HG02938 (cell line): ENCODE data around the gene GATA6.
A peak's percentile ranks its signal among the peaks of the same experiment; 100 is the strongest.

Experiments
- ATAC-seq: cut with Tn5 transposase; IDR thresholded peaks from one replicate; pipeline ENCODE4 v1.9.1; 2021; ENCODE audit warnings: mild to moderate bottlenecking, moderate library complexity; ENCODE audit not compliant: unreplicated experiment

Gene GATA6

DNA sequence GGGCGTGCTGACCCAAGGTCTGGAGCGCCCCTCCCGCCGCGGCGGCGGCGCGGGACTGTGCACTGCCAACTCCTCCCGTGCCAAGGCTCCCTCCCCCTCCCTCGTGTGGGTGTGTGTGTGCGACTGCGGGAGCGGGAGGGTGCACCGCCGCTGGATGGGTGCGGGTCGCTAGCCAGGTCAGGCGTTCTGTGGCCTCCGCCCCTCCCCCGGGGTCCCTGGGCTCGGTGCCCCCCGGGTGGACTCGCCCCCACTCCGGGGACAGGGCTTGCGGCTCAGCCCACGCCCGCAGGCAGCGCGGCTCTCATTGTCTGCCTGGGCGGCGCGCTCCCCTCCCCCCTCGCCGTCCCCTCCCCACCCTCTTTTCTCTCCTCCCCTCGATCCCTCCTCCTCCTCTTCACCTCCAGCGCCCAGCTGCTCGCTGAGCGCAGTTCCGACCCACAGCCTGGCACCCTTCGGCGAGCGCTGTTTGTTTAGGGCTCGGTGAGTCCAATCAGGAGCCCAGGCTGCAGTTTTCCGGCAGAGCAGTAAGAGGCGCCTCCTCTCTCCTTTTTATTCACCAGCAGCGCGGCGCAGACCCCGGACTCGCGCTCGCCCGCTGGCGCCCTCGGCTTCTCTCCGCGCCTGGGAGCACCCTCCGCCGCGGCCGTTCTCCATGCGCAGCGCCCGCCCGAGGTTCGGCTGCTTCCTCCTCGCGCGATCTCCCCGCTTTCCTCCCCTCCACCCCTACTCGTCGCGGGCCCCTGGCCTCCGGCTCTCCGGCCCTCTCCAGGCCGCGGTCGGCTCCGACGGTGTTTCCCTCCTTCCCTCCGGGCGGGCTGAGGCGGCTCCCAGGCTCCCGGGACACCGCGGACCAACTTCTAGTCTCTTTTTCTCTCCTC is at the start of gene GATA6:
TSS of gene GATA6 (plus strand) at position 579 of the 878 bp plus-strand sequence. CDS start 1,556 bp downstream, outside the sequence.
- peak; percentile 33 for ATAC-seq

DNA sequence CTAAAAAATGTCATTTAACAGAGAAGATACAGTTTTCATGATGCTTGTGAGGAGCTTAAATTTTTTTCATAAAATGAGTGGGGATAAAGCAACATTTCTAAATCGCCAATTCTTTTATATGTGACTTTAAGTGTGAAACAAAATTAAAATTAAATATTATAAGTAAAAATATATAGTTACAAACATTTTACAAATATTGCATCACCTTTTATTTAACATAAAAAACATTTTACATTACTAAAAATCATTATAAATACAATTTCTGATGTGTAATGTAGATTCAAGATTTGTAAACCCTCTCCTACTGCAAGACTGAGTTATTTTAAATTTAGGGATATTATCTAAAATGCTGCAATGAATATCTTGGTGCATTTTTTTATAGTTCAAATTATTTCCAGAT is 44.4 kb upstream of the GATA6 start:
- no peak for ATAC-seq

DNA sequence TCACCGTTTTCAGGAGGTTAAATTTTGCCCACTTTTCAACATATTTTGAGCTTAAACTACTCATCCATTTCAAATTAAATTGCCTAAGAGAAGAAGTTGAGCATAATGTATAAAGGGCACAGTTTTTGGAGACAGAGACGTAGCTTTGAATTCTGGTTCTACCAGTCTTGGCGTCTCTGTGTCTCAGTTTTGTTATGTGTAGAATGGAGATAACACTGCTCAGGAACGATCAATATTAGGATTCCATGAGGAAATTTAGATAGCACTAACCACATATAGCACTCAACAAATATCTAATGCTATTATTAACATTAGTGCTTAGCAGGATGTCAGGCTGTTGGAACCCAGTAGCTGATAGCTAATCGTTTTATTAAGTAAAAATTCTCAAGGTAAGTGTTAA is 40.4 kb upstream of the GATA6 start:
- no peak for ATAC-seq

DNA sequence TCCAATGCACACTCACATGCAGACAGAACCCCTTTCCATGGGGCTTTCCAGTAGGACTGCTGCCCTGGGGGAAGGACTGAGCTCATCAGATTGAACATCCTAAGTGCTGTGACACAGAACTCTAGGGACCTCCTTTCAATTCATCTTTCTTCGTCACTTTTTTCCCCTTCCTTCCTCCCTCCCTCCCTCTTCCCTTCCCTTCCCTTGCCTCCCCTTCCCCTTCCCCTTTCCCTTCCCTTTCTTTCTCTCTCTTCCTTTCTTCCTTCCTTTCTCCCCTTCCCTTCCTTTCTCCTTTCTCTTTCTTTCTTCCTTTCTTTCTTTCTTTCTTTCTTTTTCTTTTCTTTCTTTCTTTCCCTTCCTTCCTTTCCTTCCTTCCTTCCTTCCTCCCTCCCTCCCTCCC is 39.6 kb upstream of the GATA6 start:
- ATAC-seq, result no peak

DNA sequence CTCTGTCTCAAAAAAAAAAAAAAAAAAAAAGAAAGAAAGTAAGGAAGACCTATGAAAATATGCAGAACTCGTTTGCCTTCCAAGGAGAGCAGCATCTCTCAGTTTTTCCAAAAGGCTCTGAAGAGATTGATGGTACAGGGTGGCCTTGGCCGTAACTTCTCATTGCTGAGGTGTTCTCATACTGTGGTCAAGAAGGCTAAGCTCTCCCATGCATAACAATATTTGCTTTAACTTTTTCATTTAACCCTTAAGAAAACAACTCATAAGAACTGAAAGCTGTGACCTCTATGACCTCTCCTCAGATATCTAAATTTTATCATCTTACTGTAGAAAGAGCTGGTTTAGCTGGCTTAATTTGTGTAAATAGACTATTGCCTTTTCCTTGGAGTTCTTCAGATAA is 37.1 kb upstream of the GATA6 start:
- ATAC-seq, result peak; percentile 51

DNA sequence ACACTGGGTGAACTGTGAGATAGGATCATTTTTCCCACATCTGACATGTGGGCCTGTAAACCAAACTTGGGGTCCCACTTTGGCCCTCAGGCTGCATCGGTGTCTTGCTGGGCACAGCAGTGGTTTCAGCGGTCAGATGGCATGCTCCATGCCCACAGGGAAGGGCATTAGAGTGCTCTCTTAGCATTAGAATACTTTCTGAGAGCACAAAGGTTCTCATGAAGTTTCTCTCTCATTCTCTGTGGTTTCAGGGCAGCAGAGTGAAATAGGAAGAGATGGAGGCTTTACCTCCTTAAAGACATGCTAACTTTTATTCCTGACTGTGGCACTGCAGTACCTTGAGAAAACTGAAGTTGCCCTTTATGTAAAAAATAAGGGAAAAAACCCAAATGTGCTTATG is 36.6 kb upstream of the GATA6 start:
- no peak for ATAC-seq

DNA sequence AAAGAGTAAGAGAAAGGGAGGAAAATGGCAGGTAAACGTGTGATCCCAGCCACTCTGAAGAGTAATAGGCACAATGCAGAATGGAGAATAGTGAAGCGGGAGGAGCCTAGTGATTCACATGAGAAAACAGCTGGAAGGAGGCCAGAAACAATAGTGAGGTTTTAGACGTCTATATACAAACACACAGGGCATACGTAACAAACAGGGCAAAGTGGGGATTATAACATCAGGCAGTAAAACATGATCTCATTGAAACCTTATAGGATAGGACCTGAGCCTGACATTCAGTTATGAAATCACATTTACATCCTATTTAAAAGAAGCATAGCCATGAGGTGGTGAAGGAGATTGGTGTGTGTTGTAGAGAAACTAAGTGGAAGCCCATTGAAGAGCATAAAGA is 33.0 kb upstream of the GATA6 start:
- ATAC-seq, result no peak

DNA sequence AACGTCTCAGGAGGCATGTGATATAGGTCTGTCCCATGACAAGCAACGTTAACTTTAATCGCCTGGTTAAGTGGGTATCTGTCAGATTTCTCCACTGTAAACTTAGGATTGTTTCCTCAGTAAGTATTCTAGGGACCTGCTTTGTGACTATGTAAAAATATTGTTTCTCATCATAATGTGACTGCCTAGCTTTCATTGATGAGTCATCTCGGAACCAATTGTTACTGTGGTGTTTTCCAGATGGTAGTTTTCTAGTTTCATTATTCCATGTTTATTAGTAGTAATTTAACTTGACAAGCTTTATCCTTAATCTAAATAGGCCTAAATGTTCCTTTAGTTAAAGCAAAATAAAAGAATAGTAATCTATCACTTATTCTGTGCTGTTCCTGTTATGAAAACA is 28.2 kb upstream of the GATA6 start:
- no peak for ATAC-seq

DNA sequence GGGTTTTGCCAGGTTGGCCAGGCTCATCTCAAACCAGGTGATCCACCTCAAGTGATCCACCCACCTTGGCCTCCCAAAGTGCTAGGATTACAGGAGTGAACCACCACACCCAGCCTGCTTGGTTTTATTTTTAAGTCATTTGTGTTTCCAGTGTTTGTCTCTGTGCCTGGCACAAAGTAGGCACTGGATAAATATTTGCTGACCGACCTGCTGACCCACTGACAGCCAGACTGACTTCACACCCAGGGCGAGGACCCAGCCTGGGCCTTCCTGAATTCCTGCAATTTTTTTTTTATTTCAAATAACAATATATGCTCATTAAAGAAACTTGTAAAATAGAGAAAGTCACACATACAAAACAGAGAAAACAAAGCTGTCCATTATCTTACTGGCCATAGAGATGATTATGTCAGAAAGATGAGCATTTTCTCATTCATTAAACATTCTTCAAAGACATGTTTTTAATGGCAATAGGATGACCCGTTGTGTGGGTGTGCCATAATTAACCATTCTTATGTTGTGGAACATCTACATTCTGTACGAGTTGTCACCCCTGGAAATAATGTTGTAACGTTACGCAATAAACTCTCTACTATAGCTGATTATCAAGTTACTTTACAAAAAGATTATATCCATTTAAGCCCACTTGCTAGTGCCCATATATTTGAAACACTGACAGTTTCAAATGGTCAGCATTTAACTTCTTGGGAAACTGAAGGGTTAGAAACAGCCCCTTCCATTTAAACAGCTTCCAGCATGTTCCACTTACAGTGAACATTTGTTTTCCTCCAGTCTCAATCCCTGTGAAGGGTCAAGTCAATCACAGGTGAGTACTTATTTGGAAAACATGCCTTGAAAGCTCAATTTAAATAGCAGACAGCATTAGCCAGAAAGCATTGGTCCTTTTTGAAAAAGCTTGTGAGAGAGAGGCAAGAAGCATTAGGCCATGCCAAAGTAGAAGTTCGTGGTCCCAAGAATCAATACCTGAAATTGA is 25.7 kb upstream of the GATA6 start:
- ATAC-seq, result no peak

DNA sequence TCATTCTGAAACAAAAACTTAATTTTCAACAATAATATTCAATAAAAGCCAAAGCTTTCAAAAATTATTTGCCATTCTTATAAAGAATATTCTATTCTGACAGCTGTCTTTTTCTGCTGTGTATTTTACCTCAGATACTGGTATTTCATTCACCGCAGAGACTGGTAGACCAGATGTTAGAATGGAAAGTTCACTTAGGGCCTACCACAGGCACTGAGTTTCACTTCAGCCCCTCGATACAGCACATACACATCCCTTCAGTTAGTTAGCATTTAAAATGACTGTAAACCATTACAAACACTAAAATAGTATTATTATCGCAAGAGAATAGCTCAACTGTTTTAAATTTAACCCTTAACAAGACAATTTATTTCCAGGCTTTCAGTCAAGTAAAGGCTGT is 24.2 kb upstream of the GATA6 start:
- no peak for ATAC-seq

DNA sequence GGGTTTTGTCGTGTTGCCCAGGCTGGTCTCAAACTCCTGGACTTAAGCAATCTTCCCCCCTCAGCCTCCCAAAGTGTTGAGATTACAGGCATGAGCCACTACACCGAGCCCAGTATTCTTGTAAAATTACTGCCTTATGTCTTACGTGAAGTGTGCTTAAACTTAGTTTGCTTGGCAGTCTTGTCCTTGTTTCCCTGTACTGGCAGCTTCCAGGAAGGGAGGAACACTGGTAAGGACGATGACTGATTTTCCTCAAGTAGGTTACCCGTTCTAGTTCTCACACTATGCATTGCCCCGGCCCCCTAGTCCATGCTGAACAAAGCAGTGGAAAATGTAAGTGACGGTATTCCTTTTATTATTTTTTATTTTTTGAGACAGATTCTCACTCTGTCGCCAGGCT is 19.7 kb upstream of the GATA6 start:
- ATAC-seq, result no peak

DNA sequence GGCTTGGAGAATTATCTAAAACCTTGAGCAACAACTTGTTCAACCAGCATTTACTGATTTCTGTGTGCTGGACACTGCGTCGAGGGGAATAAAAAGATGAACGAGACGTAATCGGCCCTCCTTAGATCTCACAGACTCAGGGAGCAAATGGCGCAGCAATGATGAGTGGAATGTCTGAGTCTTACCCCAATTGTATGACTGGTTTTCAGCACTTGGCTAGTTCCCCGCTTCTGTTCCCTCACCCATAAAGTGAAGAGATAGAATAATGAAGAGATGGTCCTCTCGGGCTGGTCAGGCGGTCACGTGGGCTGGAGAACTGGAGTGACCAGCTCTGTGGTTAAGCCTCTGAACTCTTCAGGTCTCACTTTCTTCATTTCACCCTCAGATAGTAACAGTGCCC is 17.3 kb upstream of the GATA6 start:
- no peak for ATAC-seq

DNA sequence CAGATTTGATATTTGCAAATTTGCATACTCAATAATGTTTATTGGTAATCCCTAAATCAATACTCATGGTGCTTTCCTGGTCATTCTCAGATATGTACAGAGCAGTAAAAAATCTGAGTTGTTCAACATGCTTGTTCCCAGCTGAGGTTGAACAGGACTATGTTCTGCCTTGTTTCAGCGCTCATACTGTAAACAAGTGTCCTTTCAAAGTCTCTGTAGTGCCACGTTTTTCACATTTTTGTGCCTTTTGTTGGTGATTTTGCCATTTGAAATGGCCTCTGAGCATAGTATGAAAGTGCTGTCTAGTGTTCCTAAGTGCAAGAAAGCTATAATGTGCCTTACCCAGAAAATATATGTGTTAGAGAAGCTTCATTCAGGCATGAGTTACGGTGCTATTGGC is 16.0 kb upstream of the GATA6 start:
- ATAC-seq, result no peak

DNA sequence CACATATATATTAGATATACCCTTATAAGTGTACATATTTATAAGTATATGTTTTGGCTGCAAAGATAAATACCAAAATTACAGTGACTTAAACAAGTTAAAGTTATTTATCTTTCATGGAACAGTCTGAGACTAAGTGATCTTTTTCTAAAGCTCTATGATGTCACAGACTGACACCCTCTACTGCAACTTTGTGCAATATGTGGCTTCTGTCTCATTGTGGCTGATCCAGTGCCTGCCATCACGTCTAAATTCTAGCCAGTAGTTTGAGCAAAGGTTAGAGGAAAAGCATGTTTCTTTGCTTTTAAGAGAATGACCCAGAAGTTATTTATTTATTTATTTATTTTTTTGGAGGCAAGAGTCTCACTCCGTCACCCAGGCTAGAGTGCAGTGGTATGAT is 13.8 kb upstream of the GATA6 start:
- ATAC-seq, result no peak

DNA sequence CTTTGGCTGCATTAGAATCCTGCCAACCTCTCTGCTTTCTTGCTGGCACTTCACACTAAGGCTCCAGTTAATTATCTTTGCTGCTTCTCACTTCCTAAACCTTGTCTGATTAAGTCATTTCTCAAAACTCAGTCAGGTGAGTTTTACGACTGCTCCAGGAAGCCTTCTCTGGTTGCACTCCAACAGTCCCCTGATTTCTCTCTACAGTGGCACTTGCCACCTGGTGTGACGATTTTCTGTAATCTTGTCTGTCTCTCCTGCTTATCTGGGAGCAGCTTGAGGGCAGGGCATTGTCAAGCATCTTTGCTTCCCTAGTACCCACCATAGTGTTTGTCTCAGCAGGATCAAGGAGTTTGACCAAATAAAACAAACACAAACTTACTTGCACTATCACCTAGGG is 10.4 kb upstream of the GATA6 start:
- ATAC-seq, result no peak

DNA sequence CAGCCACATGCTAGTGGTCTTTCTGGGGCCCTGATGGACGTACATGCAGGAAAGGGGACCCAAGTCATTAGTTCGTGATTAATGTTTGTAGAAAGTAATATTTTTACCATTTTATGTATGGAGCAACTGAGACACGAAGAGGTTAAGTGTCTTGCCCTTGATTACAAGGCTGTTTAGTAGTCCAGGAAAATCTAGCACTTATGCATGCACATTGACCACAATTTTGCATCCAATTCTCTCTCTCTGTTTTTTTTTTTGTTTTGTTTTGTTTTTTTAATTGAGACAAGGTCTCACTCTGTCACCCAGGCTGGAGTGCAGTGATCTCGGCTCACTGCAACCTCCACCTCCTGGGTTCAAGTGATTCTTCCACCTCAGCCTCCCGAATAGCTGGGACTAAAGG is 8.3 kb upstream of the GATA6 start:
- no peak for ATAC-seq

DNA sequence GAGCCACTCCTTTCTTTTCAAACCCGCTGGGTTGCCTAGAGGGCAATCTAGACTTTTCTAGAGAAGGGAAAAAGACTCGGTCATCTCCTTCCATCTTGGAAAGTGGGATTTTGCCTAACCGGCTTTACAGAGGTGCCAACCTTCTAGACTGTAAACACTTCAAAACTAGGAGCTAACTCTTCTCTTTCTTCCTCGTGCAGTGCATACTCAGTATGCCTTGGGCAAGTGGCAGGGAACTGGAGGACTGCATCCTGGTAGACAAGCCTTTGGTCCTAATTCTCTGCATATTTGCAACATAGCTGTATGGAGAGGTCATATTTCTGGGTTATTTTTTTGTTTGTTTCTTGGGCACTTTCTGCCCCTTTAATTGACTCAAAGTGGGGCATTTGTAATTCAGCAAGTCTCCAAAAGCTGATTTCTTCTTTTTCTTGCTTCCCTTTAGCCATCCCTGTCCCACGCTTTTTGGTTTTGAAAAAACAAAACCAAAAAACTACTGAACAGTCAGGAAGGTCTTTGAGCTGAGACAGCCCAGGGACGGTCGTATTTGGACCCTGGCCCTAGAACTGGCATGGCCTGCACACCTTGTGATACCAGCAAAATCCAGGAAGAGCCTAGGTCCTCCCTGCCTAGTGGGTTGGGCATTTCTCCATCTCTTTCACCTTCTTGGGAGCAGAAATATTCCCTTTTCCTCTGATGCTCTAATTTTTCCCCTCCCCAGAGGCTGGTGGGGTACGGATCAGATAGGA is 5.8 kb upstream of the GATA6 start:
- no peak for ATAC-seq

DNA sequence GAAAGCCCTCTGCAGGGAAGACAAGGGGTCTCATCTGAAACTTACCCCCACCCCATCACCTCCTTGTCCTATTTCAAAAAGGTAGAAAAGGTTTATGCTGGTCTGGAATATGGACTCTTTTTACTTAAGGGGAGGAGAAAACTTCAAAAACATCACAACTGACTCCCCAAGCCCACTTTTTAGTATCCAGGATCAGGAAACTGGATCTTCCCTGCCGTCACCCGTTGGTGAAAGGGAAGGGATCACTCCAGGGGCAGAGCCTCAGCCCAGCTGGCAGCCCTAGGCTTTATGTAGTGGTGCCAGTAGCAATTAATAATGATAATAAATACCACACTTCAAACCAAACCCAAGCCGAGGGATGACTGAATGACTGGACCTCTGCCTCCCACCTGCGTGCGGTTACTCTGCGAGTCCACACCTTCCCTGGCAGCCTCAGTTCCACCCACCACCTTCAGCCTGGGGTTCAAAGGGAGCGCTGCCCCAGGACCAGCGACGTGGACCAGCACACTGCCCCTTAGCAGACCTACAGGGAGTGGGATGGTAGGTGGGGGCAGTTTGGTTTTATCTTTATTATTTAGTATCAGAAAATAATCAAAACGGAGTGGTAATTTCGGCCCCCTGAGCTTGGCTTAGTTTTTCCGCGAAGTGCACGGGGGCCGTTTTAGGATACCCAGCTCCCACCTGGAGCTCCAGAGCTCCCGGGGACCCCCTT is 4.9 kb upstream of the GATA6 start:
- no peak for ATAC-seq

DNA sequence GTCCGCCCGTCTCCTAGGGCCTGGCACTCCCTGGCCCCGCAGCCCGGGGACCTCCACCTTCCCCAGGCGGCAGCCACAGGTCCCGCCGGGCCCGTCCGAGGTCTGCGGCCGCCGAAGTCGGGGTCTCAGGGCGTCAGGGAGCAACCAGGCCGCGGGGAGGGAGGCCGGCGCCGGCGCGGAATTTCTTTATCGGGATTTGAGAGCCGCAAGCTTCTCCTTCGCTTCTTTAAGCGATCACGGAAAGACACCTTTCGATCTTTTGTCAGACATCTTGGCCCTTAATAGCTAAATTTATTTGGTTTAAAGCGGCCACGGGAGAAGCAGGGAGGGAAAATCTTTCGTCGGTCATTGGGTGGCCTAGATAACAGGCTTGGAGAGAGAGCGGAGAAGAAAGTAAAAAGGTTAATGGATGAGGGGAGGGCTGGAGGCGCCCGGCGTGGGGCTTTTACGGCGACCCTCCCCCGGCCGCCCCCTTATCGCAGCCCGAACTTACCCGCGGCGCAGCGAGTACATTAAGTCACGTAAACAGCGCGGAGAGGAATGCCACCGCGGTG is 4.3 kb upstream of the GATA6 start:
- no peak for ATAC-seq

DNA sequence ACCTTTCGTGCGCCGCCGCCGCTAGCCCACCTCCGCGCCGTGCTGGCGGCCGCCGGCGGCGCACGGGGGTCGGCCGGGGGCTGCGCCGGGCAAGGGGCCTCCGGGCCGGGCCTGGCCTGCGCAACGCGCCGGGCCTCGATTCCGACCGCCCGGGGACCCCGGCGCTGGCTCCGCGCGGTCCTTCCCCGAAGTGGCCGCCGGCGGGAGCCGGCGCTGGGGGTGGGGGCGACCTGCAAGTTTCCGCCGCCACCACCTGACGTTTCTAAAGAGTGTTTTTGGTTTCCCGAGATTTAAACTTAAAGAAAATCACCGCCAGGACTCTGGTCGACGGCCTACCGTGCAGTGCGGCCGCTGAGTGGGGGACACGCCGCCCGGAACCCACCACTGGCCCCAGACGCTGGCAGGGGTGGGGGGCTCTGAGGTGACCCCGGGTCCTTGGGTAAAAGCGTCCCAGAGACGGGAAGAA is 3.8 kb upstream of the GATA6 start:
- ATAC-seq, result no peak
